ENCODE measurements around the gene ZNF415.
"Not testable (repeated sequence)": the region's sequence is repeated elsewhere in the genome, so short reads cannot be mapped to it uniquely, and the experiment has no call there.

Gene ZNF415

GRCh38 chr19:53102756-53103233 is 29.9 kb downstream of the ZNF415 start:
- peak; percentile 15 for DNase-seq (ENCODE audit: low spot score)

- DNase-seq (ENCODE audit: low spot score) = no peak
Observed at GRCh38 chr19:53102206-53102755, 30.4 kb downstream of the ZNF415 start.

GRCh38 chr19:53101518-53101917 is 31.2 kb downstream of the ZNF415 start:
- peak; percentile 14 for DNase-seq (ENCODE audit: low spot score)

- DNase-seq (ENCODE audit: low spot score) = not testable (repeated sequence)
Observed at GRCh38 chr19:53098570-53098969, 34.1 kb downstream of the ZNF415 start.

- DNase-seq (ENCODE audit: low spot score) = not testable (repeated sequence)
Observed at GRCh38 chr19:53096982-53097690, 35.6 kb downstream of the ZNF415 start.

- DNase-seq (ENCODE audit: low spot score) = not testable (repeated sequence)
Observed at GRCh38 chr19:53096579-53096978, 36.1 kb downstream of the ZNF415 start.

GRCh38 chr19:53094754-53095575 is 37.7 kb downstream of the ZNF415 start:
- no peak for DNase-seq (ENCODE audit: low spot score)

GRCh38 chr19:53092723-53093122 is 40.0 kb downstream of the ZNF415 start:
- no peak for DNase-seq (ENCODE audit: low spot score)

GRCh38 chr19:53091413-53092254 is 41.1 kb downstream of the ZNF415 start:
- no peak for DNase-seq (ENCODE audit: low spot score)

GRCh38 chr19:53088091-53088490 is 44.6 kb downstream of the ZNF415 start:
- DNase-seq (ENCODE audit: low spot score) = no peak

- no peak for DNase-seq (ENCODE audit: low spot score)
Observed at GRCh38 chr19:53086949-53087348, 45.8 kb downstream of the ZNF415 start.

- DNase-seq (ENCODE audit: low spot score) = no peak
Observed at GRCh38 chr19:53085496-53085895, 47.2 kb downstream of the ZNF415 start.

GRCh38 chr19:53082929-53083328 is 49.8 kb downstream of the ZNF415 start:
- no peak for DNase-seq (ENCODE audit: low spot score)

- no peak for DNase-seq (ENCODE audit: low spot score)
Observed at GRCh38 chr19:53079313-53079924, 53.3 kb downstream of the ZNF415 start.

GRCh38 chr19:53078668-53079067 is 54.0 kb downstream of the ZNF415 start:
- no peak for DNase-seq (ENCODE audit: low spot score)

GRCh38 chr19:53076984-53077383 is 55.7 kb downstream of the ZNF415 start:
- DNase-seq (ENCODE audit: low spot score) = no peak

- DNase-seq (ENCODE audit: low spot score) = no peak
Observed at GRCh38 chr19:53068834-53069233, 63.9 kb downstream of the ZNF415 start.

GRCh38 chr19:53068199-53068598 is 64.5 kb downstream of the ZNF415 start:
- DNase-seq (ENCODE audit: low spot score) = no peak

- peak; percentile 24 for DNase-seq (ENCODE audit: low spot score)
Observed at GRCh38 chr19:53057904-53058580, 74.7 kb downstream of the ZNF415 start.
